IPS-18c (cell line): ENCODE data around the gene LRRC32.

Experiments used
- H3K4me3 ChIP-seq: 2 replicates; pipeline ENCODE4 v1.7.0; 2013; ENCODE audit warnings: low read depth, mild to moderate bottlenecking, low read length, moderate library complexity; ENCODE audit not compliant: insufficient read depth
- H3K9me3 ChIP-seq: one replicate; pipeline ENCODE4 v1.6.1; 2013; ENCODE audit warnings: mild to moderate bottlenecking, low read length, moderate library complexity; ENCODE audit not compliant: control insufficient read depth, insufficient read depth

Gene LRRC32

DNA sequence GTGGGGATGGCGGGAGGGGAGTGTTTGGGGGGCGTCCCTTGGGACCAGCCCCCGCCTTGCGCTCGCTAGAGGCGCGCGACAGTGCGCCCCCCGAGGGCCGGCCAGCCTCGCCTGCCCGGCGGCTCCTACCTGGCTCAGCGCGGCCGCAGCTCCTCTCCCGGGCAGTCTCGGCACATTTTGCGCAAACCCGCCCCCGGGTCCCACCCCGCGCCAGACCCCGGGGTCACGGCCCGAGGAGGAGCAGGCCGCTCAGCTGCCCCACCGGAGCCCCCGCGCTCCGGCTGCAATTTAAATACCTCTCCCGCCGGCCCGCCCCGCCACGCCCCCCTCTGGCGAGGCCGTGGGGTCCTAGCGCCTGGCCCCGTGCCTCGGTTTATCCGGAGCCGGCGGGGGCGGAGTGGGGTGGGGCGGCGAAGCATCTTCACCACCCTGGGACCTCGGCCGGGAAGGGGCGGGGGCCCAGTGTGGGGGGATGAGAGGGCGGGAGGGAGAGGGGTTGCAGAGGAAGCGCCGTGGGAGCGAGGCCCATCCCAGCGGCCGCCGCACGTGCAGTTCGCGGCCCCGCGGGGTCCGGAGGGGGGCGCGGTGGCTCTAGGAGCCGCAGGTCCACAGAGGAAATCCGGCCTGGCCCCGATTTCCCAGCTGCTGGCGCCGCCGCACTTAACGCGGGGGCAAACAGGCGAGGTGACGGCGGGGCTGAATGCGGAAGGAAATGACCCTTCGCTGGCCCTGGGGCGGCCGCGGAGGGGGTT is at the start of gene LRRC32:
Gene LRRC32 (minus strand): TSS at position 263 of the 752 bp plus-strand sequence. CDS start 4,793 bp downstream, outside the sequence.
- H3K4me3 ChIP-seq = peak within 1 kb of the TSS; percentile 59

GRCh38 chr11:76719686-76720085 is 49.1 kb upstream of the LRRC32 start:
- Histone ChIP-seq H3K9me3 (no peaks in the 10 kb centered on the region), H3K4me3 (no peak overlapping the region)

More for the DNA sequence above, at the start of gene LRRC32:
- H3K9me3 ChIP-seq = no peaks in the 10 kb centered on the region

GRCh38 chr11:76719281-76719680 is 48.7 kb upstream of the LRRC32 start:
- Histone ChIP-seq H3K4me3 (no peak overlapping the region), H3K9me3 (no peaks in the 10 kb centered on the region)

DNA sequence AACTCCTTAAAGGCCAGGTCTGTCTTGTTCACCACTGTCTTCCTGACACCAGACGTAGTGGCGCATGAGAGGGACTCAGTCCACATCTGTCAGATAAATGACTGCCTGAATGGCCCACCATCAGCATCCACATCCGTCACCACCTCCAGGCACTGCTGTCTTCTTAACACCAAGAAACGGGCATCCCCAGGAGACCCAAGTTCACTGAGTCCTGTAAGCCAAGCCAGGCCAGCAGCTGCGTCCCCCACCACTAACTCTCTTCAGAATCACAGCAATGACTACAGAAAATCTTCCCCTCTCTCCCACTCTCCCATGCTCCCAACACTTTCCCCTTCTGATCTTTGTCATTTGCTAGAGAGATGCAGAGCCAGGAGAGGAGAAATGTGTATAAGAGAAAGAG is 47.3 kb upstream of the LRRC32 start:
- Histone ChIP-seq H3K9me3 (no peaks in the 10 kb centered on the region), H3K4me3 (no peak overlapping the region)

DNA sequence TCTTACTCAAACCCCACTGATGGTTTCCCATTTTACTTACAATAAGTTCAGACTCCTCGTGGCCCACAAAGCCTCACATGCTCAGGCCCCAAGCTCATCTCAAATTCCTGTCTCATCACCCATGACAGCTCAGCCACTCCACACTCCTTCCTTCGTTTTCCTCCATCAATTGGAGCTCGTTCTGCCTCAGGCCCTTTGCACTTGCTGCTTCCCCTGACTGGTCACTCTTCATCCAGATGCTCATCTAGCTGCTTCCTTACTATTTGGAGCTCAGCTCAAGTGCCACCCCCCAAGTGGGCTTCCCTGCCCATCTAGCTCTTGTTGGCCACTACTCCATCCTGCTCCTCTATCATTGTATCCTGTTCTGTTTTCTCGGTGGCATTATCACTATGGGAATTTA is 46.8 kb upstream of the LRRC32 start:
- Histone ChIP-seq H3K9me3 (no peaks in the 10 kb centered on the region), H3K4me3 (no peak overlapping the region)

DNA sequence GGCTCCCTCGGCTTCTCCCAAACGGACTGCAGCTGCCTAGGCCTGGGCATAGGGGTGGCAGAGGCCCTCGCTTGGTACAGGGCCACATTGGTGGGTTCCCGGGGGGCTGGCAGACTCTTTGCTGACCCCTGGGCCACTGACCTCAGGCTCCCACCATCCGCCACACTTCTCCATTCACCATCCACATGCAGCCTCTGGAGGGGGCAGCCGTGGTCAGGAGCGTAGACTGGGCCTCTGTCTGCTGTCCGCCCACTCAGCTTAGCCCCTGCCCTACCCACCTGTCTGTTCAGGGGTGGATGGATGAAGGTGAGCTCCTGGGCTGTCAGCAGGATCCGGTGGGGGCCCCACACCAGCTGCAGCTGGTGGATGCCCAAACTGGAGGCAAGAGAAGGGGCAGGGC is 45.7 kb upstream of the LRRC32 start:
- no peak overlapping the region for H3K4me3 ChIP-seq

GRCh38 chr11:76714493-76714892 is 43.9 kb upstream of the LRRC32 start:
- no peaks in the 10 kb centered on the region for H3K9me3 ChIP-seq
- H3K4me3 ChIP-seq = no peak overlapping the region

More for the DNA sequence above, 45.7 kb upstream of the LRRC32 start:
- H3K9me3 ChIP-seq = no peaks in the 10 kb centered on the region

- H3K9me3 ChIP-seq = no peaks in the 10 kb centered on the region
- no peak overlapping the region for H3K4me3 ChIP-seq
Measured at GRCh38 chr11:76713499-76713898, 43.0 kb upstream of the LRRC32 start.

DNA sequence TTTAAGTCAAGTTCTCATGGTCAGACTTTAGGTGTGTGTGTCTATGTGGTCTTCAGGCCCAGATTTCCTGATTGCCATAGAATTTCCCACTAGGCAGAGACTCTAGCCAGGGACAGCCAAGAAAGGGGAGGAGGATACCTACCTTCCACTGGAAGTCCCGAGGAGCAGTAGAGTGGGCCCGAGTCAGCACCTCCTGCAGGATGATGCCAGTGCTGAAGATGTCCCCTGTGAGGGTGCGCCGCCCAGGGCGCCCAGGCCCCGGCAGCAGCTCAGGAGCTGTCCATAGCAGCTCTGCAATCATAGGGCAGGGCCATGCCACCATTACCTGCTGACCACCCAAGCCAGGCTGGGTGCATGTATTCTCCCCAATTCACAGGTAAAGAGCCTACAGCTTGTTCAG is 41.6 kb upstream of the LRRC32 start:
- Histone ChIP-seq H3K4me3 (no peak overlapping the region), H3K9me3 (no peaks in the 10 kb centered on the region)

GRCh38 chr11:76709756-76710155 is 39.2 kb upstream of the LRRC32 start:
- Histone ChIP-seq H3K4me3 (no peak overlapping the region), H3K9me3 (no peaks in the 10 kb centered on the region)

GRCh38 chr11:76708972-76709660 is 38.6 kb upstream of the LRRC32 start:
- no peaks in the 10 kb centered on the region for H3K9me3 ChIP-seq
- H3K4me3 ChIP-seq = no peak overlapping the region

GRCh38 chr11:76707293-76707825 is 36.8 kb upstream of the LRRC32 start:
- H3K9me3 ChIP-seq = peaks cover 2% of the 10 kb centered on the region

GRCh38 chr11:76706667-76707066 is 36.1 kb upstream of the LRRC32 start:
- H3K4me3 ChIP-seq = no peak overlapping the region
- H3K9me3 ChIP-seq = peaks cover 3% of the 10 kb centered on the region

More at GRCh38 chr11:76707293-76707825, 36.8 kb upstream of the LRRC32 start:
- H3K4me3 ChIP-seq = no peak overlapping the region

GRCh38 chr11:76705826-76706225 is 35.3 kb upstream of the LRRC32 start:
- Histone ChIP-seq H3K9me3 (peaks cover 3% of the 10 kb centered on the region), H3K4me3 (no peak overlapping the region)

- Histone ChIP-seq H3K4me3 (no peak overlapping the region), H3K9me3 (peaks cover 3% of the 10 kb centered on the region)
Measured at GRCh38 chr11:76704171-76704948, 33.8 kb upstream of the LRRC32 start.

DNA sequence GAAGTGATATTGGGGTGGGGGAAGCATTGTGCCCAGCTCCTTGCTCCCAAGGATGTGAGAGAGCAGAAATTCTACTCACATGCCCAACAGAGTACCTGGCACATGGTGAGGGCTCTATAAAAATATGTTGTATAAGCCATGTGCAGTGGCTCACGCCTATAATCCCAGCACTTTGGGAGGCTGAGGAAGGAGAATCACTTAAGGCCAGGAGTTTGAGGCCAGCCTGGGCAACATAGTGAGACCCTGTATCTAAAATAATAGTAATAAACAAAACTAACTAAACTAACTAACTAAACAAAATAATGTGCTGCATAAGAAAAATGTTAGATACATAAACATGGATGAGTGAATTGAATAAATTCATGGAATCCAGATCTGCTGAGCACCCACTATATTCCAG is 33.2 kb upstream of the LRRC32 start:
- Histone ChIP-seq H3K4me3 (no peak overlapping the region), H3K9me3 (peaks cover 3% of the 10 kb centered on the region)

- H3K4me3 ChIP-seq = no peak overlapping the region
- H3K9me3 ChIP-seq = peaks cover 3% of the 10 kb centered on the region
Measured at GRCh38 chr11:76702336-76703128, 32.0 kb upstream of the LRRC32 start.
